ENCODE measurements around the gene YKT6. TPM values are rescaled to one million over a fixed set of nuclear protein-coding genes. Genes with fewer than 3 reads are reported as not detected.

YKT6 gene
- total and polyA plus RNA-seq, 2 of the 8 experiments (the other 6 are each of a cell fraction or from before 2014, with no cell fraction given): 75.3 to 103 TPM

GRCh38 chr7:44238116-44238695 lies 37.4 kb downstream of the YKT6 start (continued):
- TF ChIP-seq CHD7 (IDR thresholded peaks at IDR 0.05; ENCODE audit: insufficient replicate concordance, low read length): no peak
- no peak for TF ChIP-seq FOSL1 (IDR thresholded peaks at IDR 0.05; ENCODE audit: insufficient read depth, low read depth, low read length)
- no peak for TF ChIP-seq BCL11A (IDR thresholded peaks at IDR 0.05; ENCODE audit: low read depth in 2 of 2, low read length in 2 of 2)
- TF ChIP-seq POLR2A (IDR thresholded peaks at IDR 0.05; ENCODE audit: control extremely low read depth in 1 of 2, low read depth in 2 of 2, low read length in 2 of 2): no peak
- no peak for TF ChIP-seq MAFK (IDR thresholded peaks at IDR 0.05; ENCODE audit: low read depth, low read length)
- TF ChIP-seq SIN3A (conservative IDR thresholded peaks at IDR 0.05 in 1 of 2, IDR thresholded peaks at IDR 0.05 in 1 of 2; ENCODE audit: low read depth in 1 of 2, low read length in 2 of 2): no peak
- TF ChIP-seq, protein P1, sequence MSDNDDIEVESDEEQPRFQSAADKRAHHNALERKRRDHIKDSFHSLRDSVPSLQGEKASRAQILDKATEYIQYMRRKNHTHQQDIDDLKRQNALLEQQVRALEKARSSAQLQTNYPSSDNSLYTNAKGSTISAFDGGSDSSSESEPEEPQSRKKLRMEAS (IDR thresholded peaks at IDR 0.05): no peak
- TF ChIP-seq E2F6 (IDR thresholded peaks at IDR 0.05): no peak
- TF ChIP-seq, protein P2, sequence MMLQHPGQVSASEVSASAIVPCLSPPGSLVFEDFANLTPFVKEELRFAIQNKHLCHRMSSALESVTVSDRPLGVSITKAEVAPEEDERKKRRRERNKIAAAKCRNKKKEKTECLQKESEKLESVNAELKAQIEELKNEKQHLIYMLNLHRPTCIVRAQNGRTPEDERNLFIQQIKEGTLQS (IDR thresholded peaks at IDR 0.05; ENCODE audit: insufficient read depth, low read depth, low read length): no peak

Measured in H1 (cell line).